ENCODE data around the gene LRRC3.

DNA sequence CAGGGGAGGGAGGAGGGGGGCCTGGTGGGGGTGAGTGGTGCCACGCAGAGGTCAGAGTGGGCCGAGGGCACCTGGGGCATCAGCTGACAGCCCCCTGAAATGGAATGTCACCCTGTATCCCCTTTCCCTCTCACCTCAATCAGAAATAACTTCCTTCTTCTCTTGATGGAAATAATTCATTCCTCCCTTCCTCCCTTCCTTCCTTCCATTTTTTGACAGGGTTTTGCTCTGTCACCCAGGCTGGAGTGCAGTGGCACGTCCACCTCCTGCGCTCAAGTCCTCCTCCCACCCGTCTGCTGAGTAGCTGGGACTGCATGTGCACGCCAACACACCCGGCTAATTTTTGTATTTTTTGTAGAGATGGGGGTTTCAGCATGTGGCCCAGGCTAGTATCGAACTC is 48.4 kb upstream of the LRRC3 start:
- TF ChIP-seq POLR2AphosphoS5 (IDR thresholded peaks at IDR 0.05) = no peak
- TF ChIP-seq, protein P1, sequence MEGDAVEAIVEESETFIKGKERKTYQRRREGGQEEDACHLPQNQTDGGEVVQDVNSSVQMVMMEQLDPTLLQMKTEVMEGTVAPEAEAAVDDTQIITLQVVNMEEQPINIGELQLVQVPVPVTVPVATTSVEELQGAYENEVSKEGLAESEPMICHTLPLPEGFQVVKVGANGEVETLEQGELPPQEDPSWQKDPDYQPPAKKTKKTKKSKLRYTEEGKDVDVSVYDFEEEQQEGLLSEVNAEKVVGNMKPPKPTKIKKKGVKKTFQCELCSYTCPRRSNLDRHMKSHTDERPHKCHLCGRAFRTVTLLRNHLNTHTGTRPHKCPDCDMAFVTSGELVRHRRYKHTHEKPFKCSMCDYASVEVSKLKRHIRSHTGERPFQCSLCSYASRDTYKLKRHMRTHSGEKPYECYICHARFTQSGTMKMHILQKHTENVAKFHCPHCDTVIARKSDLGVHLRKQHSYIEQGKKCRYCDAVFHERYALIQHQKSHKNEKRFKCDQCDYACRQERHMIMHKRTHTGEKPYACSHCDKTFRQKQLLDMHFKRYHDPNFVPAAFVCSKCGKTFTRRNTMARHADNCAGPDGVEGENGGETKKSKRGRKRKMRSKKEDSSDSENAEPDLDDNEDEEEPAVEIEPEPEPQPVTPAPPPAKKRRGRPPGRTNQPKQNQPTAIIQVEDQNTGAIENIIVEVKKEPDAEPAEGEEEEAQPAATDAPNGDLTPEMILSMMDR (IDR thresholded peaks at IDR 0.05) = no peak

All from breast epithelium (tissue), 3 donors.